ENCODE measurements around the gene PROSER2.

The PROSER2 gene

DNA sequence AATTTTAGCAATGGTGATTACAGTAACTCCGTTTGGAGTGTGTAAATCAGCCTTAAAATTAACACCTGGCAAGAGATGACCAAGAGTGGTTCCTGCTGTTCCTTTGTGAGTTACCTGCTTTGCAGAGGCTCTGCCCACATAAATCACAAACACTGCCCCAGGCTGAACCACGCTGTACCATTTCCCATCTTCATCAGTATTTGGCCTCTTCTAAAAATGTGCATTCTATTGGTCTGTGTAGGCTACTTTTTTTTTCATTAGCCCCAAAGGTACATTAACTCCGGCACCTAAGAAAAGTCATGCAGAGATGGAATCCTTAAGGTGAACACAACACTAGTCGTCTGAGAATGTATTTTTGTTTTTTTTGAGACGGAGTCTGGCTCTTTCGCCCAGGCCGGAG is 96.1 kb downstream of the PROSER2 start:
- Histone ChIP-seq H3K27me3 (ENCODE audit: control insufficient read depth in 2 of 2, insufficient read depth in 2 of 2, low read length in 2 of 2) (no peaks in the 10 kb centered on the region), H3K36me3 (ENCODE audit: control insufficient read depth in 2 of 2, insufficient read depth in 2 of 2, low read length in 2 of 2) (peaks cover 23 to 28% of the 10 kb centered on the region in 2 donors), H3K4me3 (ENCODE audit: low read length in 2 of 2) (no peak overlapping the region), H3K9ac (ENCODE audit: low read depth in 1 of 2, low read length in 2 of 2) (no peak overlapping the region), H3K9me3 (ENCODE audit: control insufficient read depth in 2 of 2, low read length in 2 of 2) (no peaks in the 10 kb centered on the region), H3K4me1 (ENCODE audit: control insufficient read depth in 2 of 2, insufficient read depth in 2 of 2, low read length in 2 of 2) (peaks cover 0 to 6% of the 10 kb centered on the region in 2 donors), H3K27ac (ENCODE audit: low read depth in 2 of 2, low read length in 2 of 2) (no peak overlapping the region)

Data from mucosa of rectum (tissue), 2 donors.